Islet of Langerhans (tissue), 1 donor: ENCODE data around the gene LIMCH1.
"Not testable (repeated sequence)": the region's sequence is repeated elsewhere in the genome, so short reads cannot be mapped to it uniquely, and the experiment has no call there.

Experiments
- FAIRE-seq: peaks from one replicate; lab custom pipeline; 2011; peaks lifted over from hg19 to GRCh38; lab: Jason Lieb, UNC

The LIMCH1 gene

GRCh38 chr4:41609851-41610250, 71.9 kb downstream of the LIMCH1 start:
- FAIRE-seq = no peak

DNA sequence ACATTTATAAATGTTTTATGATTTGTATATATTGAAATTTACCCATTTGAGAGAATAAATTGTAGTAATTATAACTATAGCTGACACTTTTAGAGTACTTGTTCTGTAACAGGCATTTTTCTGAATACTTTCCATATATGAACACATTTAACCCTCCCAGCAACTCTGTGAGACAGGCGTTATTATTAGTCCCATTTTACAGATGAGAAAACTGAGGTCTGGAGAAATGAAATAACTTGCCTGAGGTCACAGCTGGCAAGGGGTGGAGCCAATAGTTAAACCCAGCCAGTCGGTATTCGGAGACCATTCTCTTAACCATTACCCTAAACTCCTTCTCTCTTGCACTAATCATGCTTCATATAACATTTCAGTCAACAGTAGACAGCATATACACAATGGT, 72.5 kb downstream of the LIMCH1 start:
- no peak for FAIRE-seq

DNA sequence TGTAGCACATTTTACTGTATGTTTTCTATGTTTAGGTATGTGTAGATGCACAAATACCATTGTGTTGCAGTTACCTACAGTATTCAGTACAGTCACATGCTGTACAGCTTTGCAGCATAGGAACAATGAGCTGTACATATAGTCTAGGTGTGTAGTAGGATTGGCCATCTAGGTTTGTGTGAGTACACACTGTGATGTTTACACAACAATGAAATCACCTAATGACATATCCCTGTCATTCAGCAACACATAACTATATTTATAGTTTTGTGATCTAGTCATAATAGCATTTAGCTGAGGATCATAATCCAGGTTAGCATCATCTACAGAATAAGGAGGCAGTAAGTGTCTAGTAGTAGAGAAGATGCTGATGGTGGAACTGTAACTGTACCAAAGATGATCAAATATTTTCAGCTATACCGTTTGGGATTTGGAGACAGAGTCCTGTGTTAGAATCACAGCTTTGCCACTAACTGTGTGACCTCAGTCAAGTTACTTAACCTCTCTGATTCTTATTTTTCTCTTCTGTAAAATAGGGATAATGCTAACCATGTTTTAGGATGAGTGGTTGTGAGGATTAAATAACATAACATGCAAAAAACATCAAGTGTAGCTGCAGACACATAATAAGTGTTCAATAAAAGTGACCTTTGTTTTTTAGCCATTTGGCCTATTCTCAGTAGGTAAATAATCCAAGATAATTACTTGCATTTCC, 73.3 kb downstream of the LIMCH1 start:
- FAIRE-seq = peak; percentile 5

DNA sequence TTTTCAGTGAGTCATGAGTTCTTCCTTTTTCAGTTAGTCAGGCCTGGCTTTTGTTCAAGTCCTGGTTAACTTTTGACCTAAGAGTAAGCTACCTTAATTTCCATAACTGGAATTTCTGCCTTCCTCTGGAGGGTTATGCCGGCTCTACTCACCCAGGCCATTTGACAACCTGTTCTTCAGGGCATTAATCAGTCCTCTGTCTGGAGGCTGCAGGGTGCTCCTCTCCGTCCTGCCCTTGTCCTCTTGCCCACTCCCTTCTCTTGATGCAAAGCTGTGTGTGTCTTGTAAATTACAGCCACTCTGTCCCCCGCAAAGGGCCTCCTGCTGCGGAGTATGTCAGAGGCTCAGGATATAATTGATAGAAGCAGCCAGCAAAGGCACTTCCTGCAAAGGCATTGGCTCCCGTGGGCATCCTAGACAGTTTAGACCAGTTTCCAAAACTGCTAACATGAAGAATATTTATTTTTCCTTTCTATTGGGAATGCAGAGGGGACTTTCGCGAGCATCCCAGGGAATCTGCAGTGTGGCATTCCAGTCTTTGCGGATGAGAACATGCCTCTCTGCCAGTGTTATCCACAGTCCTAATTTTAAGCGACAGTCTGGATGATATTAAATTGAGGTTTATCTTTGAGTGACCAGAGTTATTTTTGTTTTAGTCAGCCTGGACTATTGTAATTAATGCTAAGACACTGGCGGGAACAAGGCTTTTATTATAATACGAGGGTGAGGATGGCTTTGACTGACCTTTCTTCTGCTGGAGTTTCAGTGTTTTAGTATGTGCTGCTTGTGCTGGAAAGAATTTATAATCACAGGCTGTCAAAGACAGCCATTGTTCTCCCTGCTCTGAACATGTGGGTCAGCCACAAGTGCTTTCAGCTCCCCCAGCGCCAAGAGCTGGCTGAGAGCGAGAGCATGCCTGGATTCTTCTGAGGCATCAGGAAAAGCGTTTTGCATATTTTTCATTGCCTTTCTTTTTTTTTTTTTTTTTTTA, 74.2 kb downstream of the LIMCH1 start:
- peak; percentile 86 for FAIRE-seq

DNA sequence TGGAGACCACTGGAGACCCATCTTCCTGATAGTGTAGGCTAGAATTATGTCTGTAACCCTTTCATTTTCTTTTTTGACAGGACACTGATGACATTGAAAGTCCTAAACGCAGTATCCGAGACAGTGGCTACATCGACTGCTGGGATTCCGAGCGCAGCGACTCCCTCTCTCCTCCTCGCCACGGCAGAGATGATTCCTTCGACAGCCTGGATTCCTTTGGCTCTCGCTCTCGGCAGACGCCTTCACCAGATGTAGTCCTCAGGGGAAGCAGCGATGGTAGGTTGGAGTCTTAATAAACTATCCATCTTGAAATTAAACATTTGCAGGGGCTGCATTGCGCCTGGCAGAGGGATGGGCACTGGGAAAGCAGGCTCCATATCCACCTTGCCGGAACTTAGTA, 75.4 kb downstream of the LIMCH1 start:
- no peak for FAIRE-seq

GRCh38 chr4:41613821-41614220, 75.9 kb downstream of the LIMCH1 start:
- FAIRE-seq = no peak

DNA sequence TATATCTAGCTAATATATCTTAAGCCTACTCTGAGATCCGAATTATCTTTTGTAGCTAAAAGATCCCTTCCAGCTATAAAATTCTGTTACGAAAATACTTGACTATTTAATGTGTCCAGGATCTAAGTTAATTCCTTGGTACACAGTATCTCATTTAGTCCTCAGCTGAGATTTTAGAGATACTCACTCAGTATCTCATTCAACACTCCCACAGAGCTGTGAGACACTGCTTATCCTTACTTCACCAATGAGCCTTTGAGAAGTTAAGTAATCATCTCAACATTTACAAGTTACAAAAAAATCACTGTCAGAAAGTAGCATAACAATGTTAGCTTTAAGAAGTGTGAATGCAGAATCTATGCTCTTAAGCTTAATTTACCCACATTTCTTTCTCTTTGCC, 76.6 kb downstream of the LIMCH1 start:
- no peak for FAIRE-seq

DNA sequence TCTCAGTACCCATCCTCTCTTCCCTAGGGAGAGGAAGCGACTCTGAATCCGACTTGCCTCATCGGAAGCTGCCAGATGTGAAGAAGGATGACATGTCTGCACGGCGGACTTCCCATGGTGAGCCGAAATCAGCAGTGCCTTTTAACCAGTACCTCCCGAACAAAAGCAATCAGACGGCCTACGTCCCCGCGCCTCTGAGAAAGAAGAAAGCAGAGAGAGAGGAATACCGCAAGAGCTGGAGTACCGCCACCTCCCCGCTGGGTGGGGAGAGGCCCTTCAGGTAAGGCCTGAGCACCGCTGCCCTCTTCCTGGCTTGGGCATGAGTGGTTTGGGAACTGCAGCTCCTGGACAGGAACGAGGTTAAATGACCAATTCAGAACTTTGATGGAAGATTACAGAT, 81.2 kb downstream of the LIMCH1 start:
- no peak for FAIRE-seq

DNA sequence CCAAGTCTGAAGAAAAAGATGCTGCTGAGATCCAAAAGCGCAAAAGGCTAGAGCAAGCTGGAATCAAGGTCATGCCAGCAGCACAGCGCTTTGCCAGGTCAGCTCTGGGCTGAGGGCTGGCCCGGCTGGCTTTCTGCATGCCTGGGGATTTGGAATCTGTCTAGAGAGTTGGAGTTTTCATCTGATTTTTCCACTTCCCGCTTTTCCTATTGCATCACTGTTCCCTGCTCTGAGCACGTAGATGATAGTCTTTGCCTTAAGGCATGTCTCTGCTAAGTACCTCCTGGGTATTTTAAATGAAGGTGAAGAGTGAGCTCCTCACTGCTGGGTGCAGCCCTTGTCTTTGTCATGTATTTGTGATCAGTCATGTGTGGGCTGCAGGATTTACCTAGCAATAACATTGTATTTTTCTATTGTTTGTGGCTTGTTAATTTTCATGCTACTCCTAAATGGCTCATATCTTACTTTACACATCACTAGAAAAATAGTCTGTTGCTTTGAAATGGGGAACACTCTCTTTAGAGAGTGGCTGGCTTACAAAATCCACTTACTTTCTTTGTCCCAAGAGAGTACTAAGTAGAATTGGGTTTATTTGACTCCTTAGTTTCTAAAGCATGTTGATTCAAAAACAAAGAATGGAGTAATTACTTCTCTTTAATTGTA, 82.8 kb downstream of the LIMCH1 start:
- FAIRE-seq = no peak

GRCh38 chr4:41622787-41623186, 84.8 kb downstream of the LIMCH1 start:
- FAIRE-seq = no peak

GRCh38 chr4:41624765-41625164, 86.8 kb downstream of the LIMCH1 start:
- no peak for FAIRE-seq

DNA sequence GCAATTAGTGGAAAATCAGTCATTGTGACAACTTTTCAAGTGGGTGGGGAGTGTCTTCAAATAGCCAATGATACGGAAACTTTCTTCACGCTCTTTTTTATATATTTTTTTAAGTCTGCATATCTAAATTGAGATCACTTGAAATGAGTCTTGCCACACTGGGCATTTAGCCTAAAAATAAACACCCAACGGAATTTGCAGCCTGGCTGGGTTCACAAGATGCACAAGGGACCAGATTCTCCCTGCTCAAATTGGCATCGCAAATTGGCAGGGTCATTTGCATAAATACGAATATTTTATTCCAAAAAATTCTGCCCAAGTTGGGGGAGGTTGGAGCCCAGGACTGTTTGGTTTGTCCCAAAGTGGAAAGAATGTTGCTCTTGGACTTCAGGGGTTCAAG, 87.6 kb downstream of the LIMCH1 start:
- FAIRE-seq = no peak

GRCh38 chr4:41628936-41629335, 91.0 kb downstream of the LIMCH1 start:
- no peak for FAIRE-seq

DNA sequence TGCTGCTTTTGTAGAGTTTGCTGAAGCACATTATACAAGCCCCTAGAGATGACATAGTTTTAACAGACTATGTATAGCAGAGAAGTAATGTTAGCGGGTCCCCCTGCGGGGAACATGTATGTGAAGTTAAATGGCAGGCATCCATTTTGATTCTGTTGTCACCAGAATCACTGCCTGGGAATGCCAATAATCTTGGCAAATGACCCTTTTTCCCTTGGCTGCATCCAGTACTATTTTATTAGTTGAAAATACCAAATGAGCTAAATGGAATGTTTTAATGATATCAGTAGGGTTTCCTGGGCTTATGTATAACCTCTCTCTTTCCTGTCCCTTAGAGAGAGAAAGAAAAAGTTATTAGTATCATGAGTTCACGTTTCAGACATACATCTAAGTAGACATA, 93.6 kb downstream of the LIMCH1 start:
- FAIRE-seq = no peak

- FAIRE-seq = no peak
Observed at GRCh38 chr4:41632481-41633073, 94.6 kb downstream of the LIMCH1 start.

DNA sequence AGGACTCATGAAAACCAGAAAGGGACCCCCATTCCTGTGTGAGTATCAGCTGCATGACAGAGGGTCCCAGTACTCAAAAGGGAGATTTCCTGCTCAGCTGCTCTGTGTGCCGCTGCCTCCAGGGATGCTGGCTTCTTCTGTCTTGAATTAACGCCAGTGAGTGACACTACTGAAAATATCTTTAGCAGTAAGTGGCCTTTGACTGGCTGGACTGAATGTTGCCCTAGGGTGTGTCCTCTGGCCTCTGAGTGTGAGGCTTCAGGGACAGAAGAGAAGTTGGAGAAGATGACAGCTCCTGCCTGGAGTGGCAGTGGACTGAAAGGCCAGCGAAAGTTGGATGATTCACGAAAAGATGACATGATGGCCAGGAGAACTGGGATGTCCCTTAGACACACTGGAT, 95.4 kb downstream of the LIMCH1 start:
- no peak for FAIRE-seq

- FAIRE-seq = no peak
Observed at GRCh38 chr4:41635441-41635840, 97.5 kb downstream of the LIMCH1 start.

- no peak for FAIRE-seq
Observed at GRCh38 chr4:41638203-41638602, 100.2 kb downstream of the LIMCH1 start.

DNA sequence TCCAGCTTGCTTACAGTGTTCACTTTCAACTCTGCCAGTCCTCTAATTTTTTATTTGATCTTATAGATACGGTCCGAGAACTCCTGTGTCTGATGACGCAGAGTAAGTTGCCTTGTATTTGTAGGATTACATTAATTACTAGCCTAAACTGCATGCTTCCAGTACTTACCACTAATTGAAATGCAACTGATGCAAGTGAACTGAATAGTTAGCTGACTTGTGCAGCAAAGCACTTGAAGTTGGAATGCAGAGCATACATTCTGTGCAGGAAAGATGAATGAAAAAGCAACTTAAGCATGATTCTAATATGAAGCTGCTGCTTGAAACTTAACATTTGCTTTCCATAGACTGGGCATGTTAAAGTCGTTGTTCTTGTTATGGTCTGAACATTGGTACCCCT, 100.9 kb downstream of the LIMCH1 start:
- FAIRE-seq = no peak

GRCh38 chr4:41639291-41639690, 101.3 kb downstream of the LIMCH1 start:
- no peak for FAIRE-seq

DNA sequence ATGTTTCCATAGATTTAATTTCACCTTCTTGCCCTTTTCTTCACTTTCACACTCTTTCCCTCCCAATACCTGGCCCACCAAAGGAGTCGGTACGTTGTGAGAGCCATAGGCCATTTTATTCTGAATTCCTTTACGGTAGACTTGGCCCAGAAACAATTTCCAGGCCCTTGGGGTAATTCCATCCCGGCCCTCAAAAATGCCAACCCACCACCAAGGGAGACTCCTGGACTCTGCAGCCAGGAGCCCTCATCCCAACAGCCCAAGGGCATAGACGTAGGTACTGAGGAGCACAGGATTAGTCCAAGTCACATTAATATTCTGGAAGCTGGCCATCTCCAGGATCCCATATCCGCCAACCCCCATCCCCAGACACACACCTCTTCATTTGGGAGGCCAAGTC, 102.9 kb downstream of the LIMCH1 start:
- no peak for FAIRE-seq

GRCh38 chr4:41642746-41643145, 104.8 kb downstream of the LIMCH1 start:
- not testable (repeated sequence) for FAIRE-seq

GRCh38 chr4:41643331-41643730, 105.4 kb downstream of the LIMCH1 start:
- FAIRE-seq = no peak
